ENCODE results near the gene COL4A6. TPM values are rescaled to one million over a fixed set of nuclear protein-coding genes. Genes with fewer than 3 reads are reported as not detected.

COL4A6 gene
- total RNA-seq, 1 donor from 2014 or later: 21.1 TPM

- H3K4me3 ChIP-seq (ENCODE audit: low read depth, low read length): no peak overlapping the region
- TF ChIP-seq CTCF (IDR thresholded peaks at IDR 0.05; ENCODE audit: insufficient read depth, low read length, severe bottlenecking): no peak
- no peak for DNase-seq (ENCODE audit: low read depth)
- no peaks in the 10 kb centered on the region for H3K27me3 ChIP-seq (ENCODE audit: control insufficient read depth, insufficient read depth, low read length)
- FAIRE-seq: no peak
- peaks cover 3% of the 10 kb centered on the region for H3K36me3 ChIP-seq (ENCODE audit: control insufficient read depth, insufficient read depth, low read length)
Observed at GRCh38 chrX:108178143-108178498, 260.1 kb downstream of the COL4A6 start.

- Histone ChIP-seq H3K36me3 (ENCODE audit: control insufficient read depth, insufficient read depth, low read length) (peaks cover 3% of the 10 kb centered on the region), H3K27me3 (ENCODE audit: control insufficient read depth, insufficient read depth, low read length) (no peaks in the 10 kb centered on the region), H3K4me3 (ENCODE audit: low read depth, low read length) (no peak overlapping the region)
- no peak for DNase-seq (ENCODE audit: low read depth)
- TF ChIP-seq CTCF (IDR thresholded peaks at IDR 0.05; ENCODE audit: insufficient read depth, low read length, severe bottlenecking): no peak
- FAIRE-seq: no peak
Observed at GRCh38 chrX:108177351-108178142, 260.7 kb downstream of the COL4A6 start.

- H3K27me3 ChIP-seq (ENCODE audit: control insufficient read depth, insufficient read depth, low read length): no peaks in the 10 kb centered on the region
- no peak for TF ChIP-seq CTCF (IDR thresholded peaks at IDR 0.05; ENCODE audit: insufficient read depth, low read length, severe bottlenecking)
- H3K36me3 ChIP-seq (ENCODE audit: control insufficient read depth, insufficient read depth, low read length): peaks cover 3% of the 10 kb centered on the region
- DNase-seq (ENCODE audit: low read depth) (no peak), FAIRE-seq (no peak)
- no peak overlapping the region for H3K4me3 ChIP-seq (ENCODE audit: low read depth, low read length)
Observed at GRCh38 chrX:108173874-108174273, 264.3 kb downstream of the COL4A6 start.

GRCh38 chrX:108171671-108172070 lies 266.6 kb downstream of the COL4A6 start:
- TF ChIP-seq CTCF (IDR thresholded peaks at IDR 0.05; ENCODE audit: insufficient read depth, low read length, severe bottlenecking): no peak
- FAIRE-seq: no peak
- no peak for DNase-seq (ENCODE audit: low read depth)

DNA sequence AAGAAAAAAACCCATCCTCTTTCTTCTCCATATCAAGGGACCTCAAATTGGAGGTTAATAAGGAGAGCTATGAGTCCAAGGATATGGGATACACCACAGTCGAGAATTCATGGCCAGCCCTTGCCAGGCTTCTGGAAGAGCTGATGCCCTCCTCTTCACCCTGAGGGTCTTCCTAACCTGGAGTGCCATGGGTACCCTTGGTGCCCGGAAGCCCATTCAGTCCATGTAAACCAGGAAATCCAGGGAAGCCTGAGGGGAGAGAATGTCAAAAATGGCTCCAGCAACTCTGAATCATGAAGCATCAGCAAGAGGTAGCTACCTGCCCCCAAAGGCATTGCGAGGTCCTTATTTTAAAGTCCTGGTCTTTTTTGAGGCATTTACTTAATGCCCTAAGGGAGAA lies 268.5 kb downstream of the COL4A6 start:
- no peaks in the 10 kb centered on the region for H3K27me3 ChIP-seq (ENCODE audit: control insufficient read depth, insufficient read depth, low read length)
- no peak for TF ChIP-seq CTCF (IDR thresholded peaks at IDR 0.05; ENCODE audit: insufficient read depth, low read length, severe bottlenecking)
- DNase-seq (ENCODE audit: low read depth) (no peak), FAIRE-seq (no peak)
- H3K36me3 ChIP-seq (ENCODE audit: control insufficient read depth, insufficient read depth, low read length): peaks cover under 1% of the 10 kb centered on the region
- no peak overlapping the region for H3K4me3 ChIP-seq (ENCODE audit: low read depth, low read length)

More at GRCh38 chrX:108171671-108172070, 266.6 kb downstream of the COL4A6 start:
- Histone ChIP-seq H3K36me3 (ENCODE audit: control insufficient read depth, insufficient read depth, low read length) (peaks cover 1% of the 10 kb centered on the region), H3K27me3 (ENCODE audit: control insufficient read depth, insufficient read depth, low read length) (no peaks in the 10 kb centered on the region), H3K4me3 (ENCODE audit: low read depth, low read length) (no peak overlapping the region)
